ENCODE results near the gene ZNF600. TPM values are rescaled to one million over a fixed set of nuclear protein-coding genes. Genes with fewer than 3 reads are reported as not detected.
"Not testable (repeated sequence)": the region's sequence is repeated elsewhere in the genome, so short reads cannot be mapped to it uniquely, and the experiment has no call there.

ZNF600 gene
- total RNA-seq, 1 experiment from 2014 or later = 21.1 TPM

GRCh38 chr19:52734331-52734892, 52.2 kb downstream of the ZNF600 start:
- BruUV-seq (replicated peaks) = TSS peak; percentile 84
- peaks cover 10% of the 10 kb centered on the region for H3K4me1 Mint-ChIP-seq (ENCODE audit: low read depth, unreplicated experiment)
- Histone ChIP-seq H3K36me3 (ENCODE audit: control insufficient read depth, insufficient read depth, low read length) (no peaks in the 10 kb centered on the region), H3K9me3 (peaks cover 9% of the 10 kb centered on the region), H3K4me1 (peaks cover 15% of the 10 kb centered on the region), H3K27me3 (replicated peaks; ENCODE audit: control insufficient read depth, insufficient read depth, low read length) (no peaks in the 10 kb centered on the region), H3K4me3 (ENCODE audit: low read depth, low read length) (peak overlapping the region; percentile 92)
- peak overlapping the region; percentile 73 for H3K4me3 Mint-ChIP-seq (ENCODE audit: unreplicated experiment)
- peak in 1 of 2 experiments; percentile 32 for DNase-seq
- TF ChIP-seq, protein P1, sequence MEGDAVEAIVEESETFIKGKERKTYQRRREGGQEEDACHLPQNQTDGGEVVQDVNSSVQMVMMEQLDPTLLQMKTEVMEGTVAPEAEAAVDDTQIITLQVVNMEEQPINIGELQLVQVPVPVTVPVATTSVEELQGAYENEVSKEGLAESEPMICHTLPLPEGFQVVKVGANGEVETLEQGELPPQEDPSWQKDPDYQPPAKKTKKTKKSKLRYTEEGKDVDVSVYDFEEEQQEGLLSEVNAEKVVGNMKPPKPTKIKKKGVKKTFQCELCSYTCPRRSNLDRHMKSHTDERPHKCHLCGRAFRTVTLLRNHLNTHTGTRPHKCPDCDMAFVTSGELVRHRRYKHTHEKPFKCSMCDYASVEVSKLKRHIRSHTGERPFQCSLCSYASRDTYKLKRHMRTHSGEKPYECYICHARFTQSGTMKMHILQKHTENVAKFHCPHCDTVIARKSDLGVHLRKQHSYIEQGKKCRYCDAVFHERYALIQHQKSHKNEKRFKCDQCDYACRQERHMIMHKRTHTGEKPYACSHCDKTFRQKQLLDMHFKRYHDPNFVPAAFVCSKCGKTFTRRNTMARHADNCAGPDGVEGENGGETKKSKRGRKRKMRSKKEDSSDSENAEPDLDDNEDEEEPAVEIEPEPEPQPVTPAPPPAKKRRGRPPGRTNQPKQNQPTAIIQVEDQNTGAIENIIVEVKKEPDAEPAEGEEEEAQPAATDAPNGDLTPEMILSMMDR (IDR thresholded peaks at IDR 0.05; ENCODE audit: insufficient read depth in 1 of 2, low read depth in 1 of 2, low read length in 1 of 2, severe bottlenecking in 1 of 2, unreplicated experiment in 1 of 2) = no peak
- H3K36me3 Mint-ChIP-seq (ENCODE audit: insufficient read depth, unreplicated experiment) = peaks cover 36% of the 10 kb centered on the region
- no peaks in the 10 kb centered on the region for H3K27me3 Mint-ChIP-seq (ENCODE audit: insufficient read depth, unreplicated experiment)
- POLR2A ChIA-PET = no interaction called here
- intact Hi-C loops (cut with micrococcal nuclease; ENCODE audit: unreplicated experiment) = loop anchor here (1.0 to 2.0 kb wide), 3 partner anchors 10 to 52 kb away; partner anchors contain the start of gene ZNF600
- peak overlapping the region; percentile 36 for H3K27ac Mint-ChIP-seq (ENCODE audit: unreplicated experiment)
- CTCF ChIA-PET = no interaction called here
- peaks cover 5% of the 10 kb centered on the region for H3K9me3 Mint-ChIP-seq (ENCODE audit: unreplicated experiment)

GRCh38 chr19:52726051-52726450, 60.5 kb downstream of the ZNF600 start:
- H3K4me3 Mint-ChIP-seq (ENCODE audit: unreplicated experiment); DNase-seq; H3K27me3 ChIP-seq (replicated peaks; ENCODE audit: control insufficient read depth, insufficient read depth, low read length); CTCF ChIA-PET; POLR2A ChIA-PET; H3K4me3 ChIP-seq (ENCODE audit: low read depth, low read length); BruUV-seq (replicated peaks); H3K36me3 ChIP-seq (ENCODE audit: control insufficient read depth, insufficient read depth, low read length); H3K27me3 Mint-ChIP-seq (ENCODE audit: insufficient read depth, unreplicated experiment); intact Hi-C loops (cut with micrococcal nuclease; ENCODE audit: unreplicated experiment): not testable (repeated sequence)
- H3K27ac Mint-ChIP-seq (ENCODE audit: unreplicated experiment) = peak overlapping the region; percentile 80
- peaks cover 36% of the 10 kb centered on the region for H3K4me1 ChIP-seq
- H3K9me3 ChIP-seq = peaks cover 22% of the 10 kb centered on the region
- H3K9me3 Mint-ChIP-seq (ENCODE audit: unreplicated experiment) = peaks cover 17% of the 10 kb centered on the region
- peaks cover 26% of the 10 kb centered on the region for H3K4me1 Mint-ChIP-seq (ENCODE audit: low read depth, unreplicated experiment)
- peaks cover 84% of the 10 kb centered on the region for H3K36me3 Mint-ChIP-seq (ENCODE audit: insufficient read depth, unreplicated experiment)

DNA sequence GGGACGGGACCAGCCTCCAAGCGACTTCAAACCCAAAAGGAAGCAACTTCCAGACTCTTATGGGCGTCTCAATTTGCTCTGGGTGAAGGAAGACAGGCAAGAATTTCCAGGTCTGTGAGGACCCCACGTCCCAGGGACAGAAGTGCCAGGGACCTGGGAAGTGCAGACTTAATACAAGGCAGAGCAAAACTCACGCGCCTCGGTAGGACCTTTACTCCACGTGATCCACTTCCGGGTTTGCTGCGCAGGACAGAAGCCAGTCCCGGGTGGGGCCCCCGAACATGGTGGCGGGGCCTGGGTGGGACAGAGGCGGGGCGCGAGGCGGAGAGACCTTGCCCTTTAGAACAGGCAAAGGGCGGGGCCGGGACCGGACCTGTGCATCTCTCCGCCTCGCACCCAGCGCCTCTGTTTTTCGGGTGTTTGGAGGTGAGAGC, 61.0 kb downstream of the ZNF600 start:
- intact Hi-C loops (cut with micrococcal nuclease; ENCODE audit: unreplicated experiment) = no loop called here
- ChIA-PET CTCF (no interaction called here), POLR2A (no interaction called here)
- H3K36me3 Mint-ChIP-seq (ENCODE audit: insufficient read depth, unreplicated experiment) = peaks cover 84% of the 10 kb centered on the region
- no peak overlapping the region for H3K4me3 ChIP-seq (ENCODE audit: low read depth, low read length)
- no peak overlapping the region for H3K4me3 Mint-ChIP-seq (ENCODE audit: unreplicated experiment)
- H3K27me3 Mint-ChIP-seq (ENCODE audit: insufficient read depth, unreplicated experiment) = no peaks in the 10 kb centered on the region
- H3K36me3 ChIP-seq (ENCODE audit: control insufficient read depth, insufficient read depth, low read length) = peaks cover 5% of the 10 kb centered on the region; the same call in 1 of the 2 replicates
- TF ChIP-seq, protein P1 (IDR thresholded peaks at IDR 0.05; ENCODE audit: insufficient read depth in 1 of 2, low read depth in 1 of 2, low read length in 1 of 2, severe bottlenecking in 1 of 2, unreplicated experiment in 1 of 2) = no peak
- peak overlapping the region; percentile 80 for H3K27ac Mint-ChIP-seq (ENCODE audit: unreplicated experiment)
- H3K4me1 ChIP-seq = peaks cover 36% of the 10 kb centered on the region
- no peaks in the 10 kb centered on the region for H3K27me3 ChIP-seq (replicated peaks; ENCODE audit: control insufficient read depth, insufficient read depth, low read length)
- H3K9me3 ChIP-seq = peaks cover 24% of the 10 kb centered on the region
- DNase-seq = no peak
- no TSS peak for BruUV-seq (replicated peaks)
- H3K9me3 Mint-ChIP-seq (ENCODE audit: unreplicated experiment) = peaks cover 17% of the 10 kb centered on the region
- H3K4me1 Mint-ChIP-seq (ENCODE audit: low read depth, unreplicated experiment) = peaks cover 26% of the 10 kb centered on the region

All from Caco-2 (cell line).